Neural cell (in vitro differentiated cells): ENCODE data around the gene PNPLA1. TPM values are rescaled to one million over a fixed set of nuclear protein-coding genes. Genes with fewer than 3 reads are reported as not detected.

Source experiments
- H2AFZ ChIP-seq: fragments of 200-600, 300-800 bp; sonication (generic), shearing (Covaris generic); 2 replicates; pipeline ENCODE4 v1.6.0; 2014; ENCODE audit warnings: low read depth, mild to moderate bottlenecking, antibody characterized with exemption, low read length, moderate library complexity
- H3F3A ChIP-seq: fragments of 200-600 bp; shearing (Covaris generic); 2 replicates; pipeline ENCODE4 v1.6.1; 2016; ENCODE audit warnings: mild to moderate bottlenecking, moderate library complexity, mixed read lengths, antibody characterized with exemption, low read length; ENCODE audit not compliant: insufficient read depth, poor library complexity, severe bottlenecking
- H3K27ac ChIP-seq: fragments of 200-600, 300-800 bp; sonication (generic), shearing (Covaris generic); 2 replicates; pipeline ENCODE4 v1.5.1; 2014; ENCODE audit warnings: mild to moderate bottlenecking, low read length, moderate library complexity
- H3K27me3 ChIP-seq: fragments of 300-800, 200-600 bp; sonication (generic), shearing (Covaris generic); 2 replicates; pipeline ENCODE4 v1.6.0; 2014; ENCODE audit warnings: mild to moderate bottlenecking, low read depth, low read length, moderate library complexity; ENCODE audit not compliant: insufficient read depth
- H3K36me3 ChIP-seq: fragments of 300-800, 200-600 bp; sonication (generic), shearing (Covaris generic); 2 replicates; pipeline ENCODE4 v1.5.1; 2014; ENCODE audit warnings: mild to moderate bottlenecking, antibody characterized with exemption, low read length, moderate library complexity; ENCODE audit not compliant: insufficient read depth
- H3K4me2 ChIP-seq: fragments of 300-800, 200-600 bp; sonication (generic), shearing (Covaris generic); 2 replicates; pipeline ENCODE4 v1.6.0; 2014; ENCODE audit warnings: mild to moderate bottlenecking, low read length
- H3K4me3 ChIP-seq: fragments of 300-800, 200-600 bp; sonication (generic), shearing (Covaris generic); 2 replicates; pipeline ENCODE4 v1.5.1; 2014; ENCODE audit warnings: mild to moderate bottlenecking, low read length, moderate library complexity
- H3K79me2 ChIP-seq: fragments of 200-600 bp; shearing (Covaris generic); replicated peaks from 2 replicates; pipeline ENCODE4 v1.6.0; 2014; ENCODE audit warnings: mild to moderate bottlenecking, low read length, moderate library complexity; ENCODE audit not compliant: insufficient read depth
- H3K9ac ChIP-seq: fragments of 300-800, 200-600 bp; sonication (generic), shearing (Covaris generic); 2 replicates; pipeline ENCODE4 v1.6.1; 2016; ENCODE audit warnings: mild to moderate bottlenecking, low read length, mixed read lengths
- H3K9me2 ChIP-seq: fragments of 200-600 bp; shearing (Covaris generic); 2 replicates; pipeline ENCODE4 v1.6.1; 2016; ENCODE audit warnings: mild to moderate bottlenecking, low read length, mixed read lengths; ENCODE audit not compliant: insufficient read depth
- H3K9me3 ChIP-seq: fragments of 200-600, 300-800 bp; sonication (generic), shearing (Covaris generic); 2 replicates; pipeline ENCODE4 v1.6.1; 2016; ENCODE audit warnings: mild to moderate bottlenecking, mixed run types, low read length, moderate library complexity, mixed read lengths
- H4K20me1 ChIP-seq: fragments of 200-600 bp; shearing (Covaris generic); 2 replicates; pipeline ENCODE4 v1.6.1; 2016; ENCODE audit warnings: mild to moderate bottlenecking, mixed run types; ENCODE audit not compliant: insufficient read depth
- EP300 ChIP-seq: fragments of 450-650 bp; conservative IDR thresholded peaks from 2 replicates; pipeline ENCODE4 v1.6.1; 2014; ENCODE audit warnings: antibody characterized with exemption, mild to moderate bottlenecking, moderate library complexity; ENCODE audit not compliant: poor library complexity, severe bottlenecking
- EZH2 ChIP-seq: fragments of 200-600, 300-800 bp; shearing (Covaris generic), sonication (generic); IDR thresholded peaks from 2 replicates; pipeline ENCODE4 v1.6.1; 2014; ENCODE audit warnings: antibody characterized with exemption, low read length, borderline replicate concordance, mild to moderate bottlenecking; ENCODE audit not compliant: insufficient read depth, poor library complexity, severe bottlenecking
- MXI1 ChIP-seq: fragments of 450-650 bp; conservative IDR thresholded peaks from 2 replicates; pipeline ENCODE4 v1.6.1; 2014; ENCODE audit warnings: antibody characterized with exemption, mild to moderate bottlenecking; ENCODE audit not compliant: poor library complexity, severe bottlenecking
- POLR2AphosphoS5 ChIP-seq: IDR thresholded peaks from 2 replicates; pipeline ENCODE4 v1.6.1; 2012
- RAD21 ChIP-seq: fragments of 450-650 bp; conservative IDR thresholded peaks from 2 replicates; pipeline ENCODE4 v1.6.1; 2014; ENCODE audit warnings: antibody characterized with exemption, mild to moderate bottlenecking, moderate library complexity
- SMC3 ChIP-seq: fragments of 450-650 bp; conservative IDR thresholded peaks from 2 replicates; pipeline ENCODE4 v1.6.1; 2014; ENCODE audit warnings: antibody characterized with exemption, mild to moderate bottlenecking, moderate library complexity; ENCODE audit not compliant: poor library complexity
- TAF1 ChIP-seq: IDR thresholded peaks from 2 replicates; pipeline ENCODE4 v1.6.1; 2012; ENCODE audit warnings: low read depth
- polyA plus RNA-seq: library from polyadenylated mRNA; depleted of rRNA; stranded (reverse); fragments of >200 nt; gene quantifications from 2 replicates; pipeline ENCODE4 v1.2.3, GENCODE V29; 2014
- TF ChIP-seq, protein P1 (sequence below): fragments of 450-650 bp; IDR thresholded peaks from 2 replicates; pipeline ENCODE4 v1.5.1; 2014; ENCODE audit warnings: antibody characterized with exemption, mild to moderate bottlenecking, moderate library complexity; ENCODE audit not compliant: poor library complexity, severe bottlenecking
- TF ChIP-seq, protein P2 (sequence below): IDR thresholded peaks from 2 replicates; pipeline ENCODE4 v1.6.1; 2012; ENCODE audit warnings: borderline replicate concordance

PNPLA1 gene
- polyA plus RNA-seq, 1 donor from 2014 or later: not detected

DNA sequence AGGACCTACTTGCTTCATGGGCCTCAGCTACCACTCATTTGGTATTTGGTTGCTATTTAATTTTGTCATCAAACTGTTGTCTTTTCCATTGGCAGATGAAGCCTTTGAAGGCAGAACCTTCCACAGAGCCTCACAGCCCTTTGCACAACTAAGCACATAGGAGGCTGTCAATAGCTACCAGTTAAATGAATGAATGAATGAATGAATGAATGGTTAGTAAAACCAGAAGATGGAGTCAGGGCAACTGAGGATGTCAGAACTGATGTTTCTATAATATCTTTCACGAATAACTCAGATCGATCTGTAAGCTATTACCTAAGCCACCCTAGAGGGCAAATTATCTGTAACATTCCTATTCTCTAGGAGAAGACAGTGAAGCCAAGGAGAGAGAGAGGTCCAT is 47.8 kb downstream of the PNPLA1 start:
- no peak overlapping the region for H2AFZ ChIP-seq
- TF ChIP-seq MXI1 (no peak), TAF1 (no peak), EP300 (no peak), POLR2AphosphoS5 (no peak), RAD21 (no peak), SMC3 (no peak), EZH2 (no peak)
- TF ChIP-seq, protein P1, sequence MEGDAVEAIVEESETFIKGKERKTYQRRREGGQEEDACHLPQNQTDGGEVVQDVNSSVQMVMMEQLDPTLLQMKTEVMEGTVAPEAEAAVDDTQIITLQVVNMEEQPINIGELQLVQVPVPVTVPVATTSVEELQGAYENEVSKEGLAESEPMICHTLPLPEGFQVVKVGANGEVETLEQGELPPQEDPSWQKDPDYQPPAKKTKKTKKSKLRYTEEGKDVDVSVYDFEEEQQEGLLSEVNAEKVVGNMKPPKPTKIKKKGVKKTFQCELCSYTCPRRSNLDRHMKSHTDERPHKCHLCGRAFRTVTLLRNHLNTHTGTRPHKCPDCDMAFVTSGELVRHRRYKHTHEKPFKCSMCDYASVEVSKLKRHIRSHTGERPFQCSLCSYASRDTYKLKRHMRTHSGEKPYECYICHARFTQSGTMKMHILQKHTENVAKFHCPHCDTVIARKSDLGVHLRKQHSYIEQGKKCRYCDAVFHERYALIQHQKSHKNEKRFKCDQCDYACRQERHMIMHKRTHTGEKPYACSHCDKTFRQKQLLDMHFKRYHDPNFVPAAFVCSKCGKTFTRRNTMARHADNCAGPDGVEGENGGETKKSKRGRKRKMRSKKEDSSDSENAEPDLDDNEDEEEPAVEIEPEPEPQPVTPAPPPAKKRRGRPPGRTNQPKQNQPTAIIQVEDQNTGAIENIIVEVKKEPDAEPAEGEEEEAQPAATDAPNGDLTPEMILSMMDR: no peak
- TF ChIP-seq, protein P2, sequence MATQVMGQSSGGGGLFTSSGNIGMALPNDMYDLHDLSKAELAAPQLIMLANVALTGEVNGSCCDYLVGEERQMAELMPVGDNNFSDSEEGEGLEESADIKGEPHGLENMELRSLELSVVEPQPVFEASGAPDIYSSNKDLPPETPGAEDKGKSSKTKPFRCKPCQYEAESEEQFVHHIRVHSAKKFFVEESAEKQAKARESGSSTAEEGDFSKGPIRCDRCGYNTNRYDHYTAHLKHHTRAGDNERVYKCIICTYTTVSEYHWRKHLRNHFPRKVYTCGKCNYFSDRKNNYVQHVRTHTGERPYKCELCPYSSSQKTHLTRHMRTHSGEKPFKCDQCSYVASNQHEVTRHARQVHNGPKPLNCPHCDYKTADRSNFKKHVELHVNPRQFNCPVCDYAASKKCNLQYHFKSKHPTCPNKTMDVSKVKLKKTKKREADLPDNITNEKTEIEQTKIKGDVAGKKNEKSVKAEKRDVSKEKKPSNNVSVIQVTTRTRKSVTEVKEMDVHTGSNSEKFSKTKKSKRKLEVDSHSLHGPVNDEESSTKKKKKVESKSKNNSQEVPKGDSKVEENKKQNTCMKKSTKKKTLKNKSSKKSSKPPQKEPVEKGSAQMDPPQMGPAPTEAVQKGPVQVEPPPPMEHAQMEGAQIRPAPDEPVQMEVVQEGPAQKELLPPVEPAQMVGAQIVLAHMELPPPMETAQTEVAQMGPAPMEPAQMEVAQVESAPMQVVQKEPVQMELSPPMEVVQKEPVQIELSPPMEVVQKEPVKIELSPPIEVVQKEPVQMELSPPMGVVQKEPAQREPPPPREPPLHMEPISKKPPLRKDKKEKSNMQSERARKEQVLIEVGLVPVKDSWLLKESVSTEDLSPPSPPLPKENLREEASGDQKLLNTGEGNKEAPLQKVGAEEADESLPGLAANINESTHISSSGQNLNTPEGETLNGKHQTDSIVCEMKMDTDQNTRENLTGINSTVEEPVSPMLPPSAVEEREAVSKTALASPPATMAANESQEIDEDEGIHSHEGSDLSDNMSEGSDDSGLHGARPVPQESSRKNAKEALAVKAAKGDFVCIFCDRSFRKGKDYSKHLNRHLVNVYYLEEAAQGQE: no peak

DNA sequence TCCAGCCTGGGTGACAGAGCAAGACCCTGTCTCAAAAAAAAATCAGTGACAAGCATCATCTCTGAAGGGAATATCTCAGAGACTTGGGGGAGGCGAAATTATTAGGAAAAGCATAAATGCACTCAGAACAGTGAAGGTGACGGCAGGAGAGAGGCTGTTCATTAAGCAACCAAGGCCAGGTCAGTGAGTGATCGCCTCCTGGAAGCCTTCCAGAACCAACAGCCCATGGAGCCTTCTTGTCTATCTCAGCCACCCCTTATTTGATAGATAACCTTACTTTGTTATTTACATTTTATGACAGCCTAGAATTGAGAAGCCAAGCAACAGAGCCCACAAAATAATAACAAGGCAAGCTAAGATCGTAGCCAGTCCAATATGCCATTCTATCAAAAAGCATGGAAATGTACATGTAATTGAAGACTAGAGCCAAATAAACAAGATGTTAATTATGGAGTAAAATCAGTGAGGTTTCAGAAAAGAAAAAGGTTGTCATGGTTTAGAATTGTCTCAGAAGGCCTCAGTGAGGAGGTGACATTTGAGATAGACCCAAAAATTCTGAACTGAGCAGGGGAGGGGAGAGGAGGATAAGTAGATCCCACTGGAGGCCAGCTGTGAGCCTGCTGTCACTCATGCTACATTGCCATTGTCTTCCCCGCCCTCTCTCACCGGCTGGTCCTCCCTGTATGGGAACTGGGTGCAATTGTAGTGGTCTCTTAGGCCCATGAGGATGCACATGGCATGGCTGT is 49.0 kb downstream of the PNPLA1 start:
- no peaks in the 10 kb centered on the region for H4K20me1 ChIP-seq
- no peak overlapping the region for H3K9ac ChIP-seq

More for the DNA sequence above, 47.8 kb downstream of the PNPLA1 start:
- Histone ChIP-seq H3K36me3 (no peaks in the 10 kb centered on the region), H3K9ac (no peak overlapping the region), H3F3A (no peaks in the 10 kb centered on the region), H3K27ac (no peak overlapping the region), H3K4me2 (no peak overlapping the region), H3K9me3 (no peaks in the 10 kb centered on the region), H3K79me2 (no peaks in the 10 kb centered on the region), H4K20me1 (no peaks in the 10 kb centered on the region), H3K27me3 (no peaks in the 10 kb centered on the region), H3K9me2 (no peaks in the 10 kb centered on the region), H3K4me3 (no peak overlapping the region)

More for the DNA sequence above, 49.0 kb downstream of the PNPLA1 start:
- TF ChIP-seq TAF1: no peak
- TF ChIP-seq RAD21: no peak
- TF ChIP-seq, protein P1: no peak
- TF ChIP-seq POLR2AphosphoS5: no peak
- Histone ChIP-seq H3K4me3 (no peak overlapping the region), H3K4me2 (no peak overlapping the region), H3K9me2 (no peaks in the 10 kb centered on the region), H3K27ac (no peak overlapping the region), H2AFZ (no peak overlapping the region), H3K79me2 (no peaks in the 10 kb centered on the region), H3F3A (no peaks in the 10 kb centered on the region), H3K9me3 (no peaks in the 10 kb centered on the region), H3K36me3 (no peaks in the 10 kb centered on the region), H3K27me3 (no peaks in the 10 kb centered on the region)
